SU-DHL-6 (cell line): ENCODE measurements around the gene EPB41L4A.

Experiments
- H2AFZ ChIP-seq: fragments of 200-600 bp; sonication (generic); 2 replicates; pipeline ENCODE4 v1.6.1; 2014; ENCODE audit warnings: low read depth, mild to moderate bottlenecking, moderate library complexity, mixed read lengths, antibody characterized with exemption, low read length; ENCODE audit not compliant: severe bottlenecking
- H3F3A ChIP-seq: fragments of 200-600 bp; shearing (Covaris generic); 2 replicates; pipeline ENCODE4 v1.6.0; 2016; ENCODE audit warnings: antibody characterized with exemption, mild to moderate bottlenecking; ENCODE audit not compliant: insufficient read depth
- H3K27ac ChIP-seq: fragments of 200-600 bp; sonication (generic); 2 replicates; pipeline ENCODE4 v1.5.1; 2016; ENCODE audit warnings: low read depth, mild to moderate bottlenecking, low read length, moderate library complexity, mixed read lengths
- H3K27me3 ChIP-seq: fragments of 200-600 bp; sonication (generic), shearing (Covaris generic); 2 replicates; pipeline ENCODE4 v1.6.0; 2014; ENCODE audit warnings: mild to moderate bottlenecking, low read length
- H3K36me3 ChIP-seq: fragments of 200-600 bp; sonication (generic); 2 replicates; pipeline ENCODE4 v1.6.1; 2014; ENCODE audit warnings: mild to moderate bottlenecking, low read length, mixed read lengths
- H3K4me2 ChIP-seq: fragments of 300-600, 200-600 bp; shearing (Covaris generic), sonication (generic); 2 replicates; pipeline ENCODE4 v1.6.0; 2014; ENCODE audit warnings: low read length, low read depth, mild to moderate bottlenecking; ENCODE audit not compliant: poor library complexity, severe bottlenecking
- H3K4me3 ChIP-seq: fragments of 200-600 bp; sonication (generic); 2 replicates; pipeline ENCODE4 v1.5.1; 2014; ENCODE audit warnings: antibody characterized with exemption, low read length, mild to moderate bottlenecking, mixed read lengths; ENCODE audit not compliant: insufficient read depth, poor library complexity, severe bottlenecking
- H3K79me2 ChIP-seq: fragments of 200-600 bp; sonication (generic); 2 replicates; pipeline ENCODE4 v1.6.1; 2014; ENCODE audit warnings: mild to moderate bottlenecking, low read length, moderate library complexity; ENCODE audit not compliant: insufficient read depth
- H3K9ac ChIP-seq: fragments of 200-600 bp; sonication (generic); 2 replicates; pipeline ENCODE4 v1.7.0; 2014; ENCODE audit warnings: mild to moderate bottlenecking, low read length
- H3K9me2 ChIP-seq: fragments of 200-600 bp; sonication (generic); replicated peaks from 2 replicates; pipeline ENCODE4 v1.6.1; 2014; ENCODE audit warnings: low read length; ENCODE audit not compliant: insufficient read depth
- H3K9me3 ChIP-seq: fragments of 200-600 bp; sonication (generic); 2 replicates; pipeline ENCODE4 v1.6.1; 2014; ENCODE audit warnings: low read length, mixed read lengths; ENCODE audit not compliant: insufficient read depth
- H4K20me1 ChIP-seq: fragments of 200-600 bp; sonication (generic); 2 replicates; pipeline ENCODE4 v1.6.1; 2014; ENCODE audit warnings: low read depth, mild to moderate bottlenecking, antibody characterized with exemption, low read length, moderate library complexity, mixed read lengths
- CTCF ChIP-seq: fragments of 200-600 bp; sonication (generic); IDR thresholded peaks from one replicate; pipeline ENCODE4 v1.5.1; 2017; ENCODE audit warnings: antibody characterized with exemption, mild to moderate bottlenecking, low read length, moderate library complexity; ENCODE audit not compliant: insufficient read depth, poor library complexity, severe bottlenecking
- EZH2phosphoT487 ChIP-seq: fragments of 200-600 bp; sonication (generic), shearing (Covaris generic); conservative IDR thresholded peaks from 2 replicates; pipeline ENCODE4 v1.6.1; 2018; ENCODE audit warnings: mild to moderate bottlenecking, antibody characterized with exemption, low read length, moderate library complexity, mixed read lengths

The EPB41L4A gene

GRCh38 chr5:112122353-112122752 is 296.7 kb downstream of the EPB41L4A start:
- H3K9me3 ChIP-seq: no peaks in the 10 kb centered on the region
- no peak overlapping the region for H3K4me3 ChIP-seq
- no peak for TF ChIP-seq CTCF
- TF ChIP-seq EZH2phosphoT487: no peak
- no peak overlapping the region for H3K27ac ChIP-seq
- H2AFZ ChIP-seq: no peak overlapping the region
- H4K20me1 ChIP-seq: no peaks in the 10 kb centered on the region
- no peaks in the 10 kb centered on the region for H3K79me2 ChIP-seq
- no peaks in the 10 kb centered on the region for H3K9me2 ChIP-seq
- no peak overlapping the region for H3K9ac ChIP-seq
- no peaks in the 10 kb centered on the region for H3F3A ChIP-seq
- no peak overlapping the region for H3K4me2 ChIP-seq
- no peaks in the 10 kb centered on the region for H3K27me3 ChIP-seq
- H3K36me3 ChIP-seq: no peaks in the 10 kb centered on the region

- Histone ChIP-seq H3K79me2 (no peaks in the 10 kb centered on the region), H3K4me2 (no peak overlapping the region), H3K4me3 (no peak overlapping the region), H3K9ac (no peak overlapping the region), H3K27ac (no peak overlapping the region), H3K9me3 (no peaks in the 10 kb centered on the region), H3F3A (no peaks in the 10 kb centered on the region), H3K27me3 (no peaks in the 10 kb centered on the region), H3K9me2 (no peaks in the 10 kb centered on the region), H3K36me3 (no peaks in the 10 kb centered on the region), H2AFZ (no peak overlapping the region), H4K20me1 (no peaks in the 10 kb centered on the region)
- TF ChIP-seq EZH2phosphoT487: no peak
- no peak for TF ChIP-seq CTCF
Measured at GRCh38 chr5:112121258-112121657, 297.8 kb downstream of the EPB41L4A start.

DNA sequence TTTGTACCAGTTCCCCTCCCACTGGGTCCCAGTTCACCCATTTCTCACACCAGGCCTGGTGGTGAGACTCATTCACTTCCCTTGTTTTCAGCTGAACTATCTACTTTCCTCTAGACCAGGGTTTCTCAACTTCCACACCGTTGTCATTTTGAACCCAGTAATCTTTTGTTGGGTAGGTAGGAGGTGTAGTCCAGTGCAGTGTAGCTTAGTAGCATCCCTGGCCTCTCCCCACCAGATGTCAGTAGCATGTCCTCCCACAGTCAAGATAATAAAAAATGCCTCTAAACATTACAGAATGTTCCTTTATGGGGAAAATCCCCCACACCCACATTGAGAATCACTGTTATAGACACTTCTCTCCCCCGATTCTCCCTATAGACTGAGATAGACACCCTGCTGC is 299.1 kb downstream of the EPB41L4A start:
- Histone ChIP-seq H3K36me3 (no peaks in the 10 kb centered on the region), H3K4me2 (no peak overlapping the region), H3K9me2 (no peaks in the 10 kb centered on the region), H3K27me3 (no peaks in the 10 kb centered on the region), H3F3A (no peaks in the 10 kb centered on the region), H4K20me1 (no peaks in the 10 kb centered on the region), H3K9me3 (no peaks in the 10 kb centered on the region), H3K79me2 (no peaks in the 10 kb centered on the region), H3K9ac (no peak overlapping the region), H3K4me3 (no peak overlapping the region), H3K27ac (no peak overlapping the region), H2AFZ (no peak overlapping the region)
- TF ChIP-seq CTCF (no peak), EZH2phosphoT487 (no peak)

- no peaks in the 10 kb centered on the region for H3F3A ChIP-seq
- H3K27me3 ChIP-seq: no peaks in the 10 kb centered on the region
- no peaks in the 10 kb centered on the region for H4K20me1 ChIP-seq
- H3K36me3 ChIP-seq: no peaks in the 10 kb centered on the region
- H3K79me2 ChIP-seq: no peaks in the 10 kb centered on the region
- H2AFZ ChIP-seq: no peak overlapping the region
- no peak overlapping the region for H3K4me2 ChIP-seq
- H3K9me3 ChIP-seq: no peaks in the 10 kb centered on the region
- no peak overlapping the region for H3K4me3 ChIP-seq
- no peaks in the 10 kb centered on the region for H3K9me2 ChIP-seq
- H3K27ac ChIP-seq: no peak overlapping the region
- H3K9ac ChIP-seq: no peak overlapping the region
- no peak for TF ChIP-seq CTCF
- no peak for TF ChIP-seq EZH2phosphoT487
Measured at GRCh38 chr5:112119508-112119907, 299.6 kb downstream of the EPB41L4A start.
